ENCODE measurements around the gene METTL18.

METTL18 gene

DNA sequence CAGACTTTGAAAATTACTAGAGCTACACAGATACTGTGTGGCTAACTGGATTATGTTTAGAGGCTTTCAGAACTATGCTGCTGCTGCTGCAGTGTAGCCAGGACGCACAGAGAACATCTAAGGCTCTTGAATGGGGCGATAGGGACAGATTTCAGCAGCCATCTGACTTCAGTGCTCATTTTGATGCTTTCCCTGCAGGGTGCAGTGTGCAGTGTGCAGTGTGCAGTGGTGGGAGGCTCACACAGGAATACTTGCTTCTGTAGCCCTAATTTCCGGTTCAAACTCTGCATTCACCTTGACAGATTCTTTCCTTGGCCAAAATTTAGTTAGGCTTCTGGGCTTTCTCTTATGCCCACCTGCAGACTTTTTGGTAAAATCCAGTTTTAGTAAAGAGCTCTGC lies 7.7 kb downstream of the METTL18 start:
- in situ Hi-C loops (cut with MboI; ENCODE audit: low sequenced_read_pairs): no loop called here

DNA sequence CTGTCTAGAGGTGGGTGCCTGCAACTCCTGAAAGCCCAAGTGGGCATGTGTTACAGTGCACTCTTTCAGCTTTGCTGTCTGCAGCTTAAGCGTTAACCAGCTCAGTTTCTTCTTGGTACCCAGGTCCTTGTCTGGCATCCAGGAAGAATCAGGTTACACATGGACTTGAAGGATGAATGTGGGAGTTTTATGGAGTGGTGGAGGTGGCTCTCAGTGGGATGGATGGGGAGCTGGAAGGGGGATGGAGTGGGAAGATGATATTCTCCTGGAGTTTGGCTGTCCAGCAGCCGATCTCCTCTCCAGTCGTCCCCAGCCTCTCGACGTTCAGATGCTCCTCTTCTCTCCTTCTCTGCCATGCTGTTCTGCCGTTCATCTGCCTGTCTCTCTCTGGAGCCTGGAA lies 9.4 kb downstream of the METTL18 start:
- in situ Hi-C loops (cut with MboI; ENCODE audit: low sequenced_read_pairs): no loop called here

- in situ Hi-C loops (cut with MboI; ENCODE audit: low sequenced_read_pairs): no loop called here
Measured at GRCh38 chr1:169784102-169784501, 10.6 kb downstream of the METTL18 start.

DNA sequence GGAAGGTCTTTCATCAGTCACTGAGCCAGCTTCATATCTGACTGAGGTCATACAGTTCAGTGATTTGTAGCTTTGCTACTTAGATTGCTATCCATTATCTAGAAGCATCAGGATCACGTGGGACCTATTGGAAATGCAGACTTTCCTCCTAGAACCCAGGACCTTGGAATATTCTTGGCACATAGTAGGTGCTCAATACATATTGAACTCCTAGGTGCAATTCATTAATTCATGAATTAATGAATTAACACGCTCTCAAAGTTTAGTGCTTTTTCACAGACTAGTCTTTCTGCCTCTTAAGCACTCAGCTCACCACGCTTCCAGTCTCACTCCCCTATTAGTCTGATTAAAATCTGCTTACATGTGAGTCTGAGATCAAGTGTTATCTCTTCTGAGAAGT lies 12.1 kb downstream of the METTL18 start:
- in situ Hi-C loops (cut with MboI; ENCODE audit: low sequenced_read_pairs): no loop called here

DNA sequence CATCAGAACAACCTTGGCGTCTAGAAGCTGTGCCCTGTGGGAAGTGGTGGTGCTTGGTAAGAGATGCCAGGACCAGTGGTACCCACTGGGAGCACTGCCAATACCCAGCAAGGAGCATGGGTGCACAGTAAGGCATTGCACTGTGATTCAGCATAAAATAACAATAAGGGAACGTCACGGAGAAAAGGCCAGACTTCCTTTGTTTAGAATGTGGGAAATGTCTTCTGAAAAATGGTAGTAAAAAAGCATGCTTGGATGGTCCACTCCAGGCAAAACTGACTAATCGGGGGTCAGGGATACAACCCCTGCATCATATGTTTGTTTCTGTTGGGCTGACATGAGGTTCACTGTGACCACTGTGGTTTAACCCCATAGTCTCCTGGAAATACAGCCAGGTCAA lies 14.7 kb downstream of the METTL18 start:
- in situ Hi-C loops (cut with MboI; ENCODE audit: low sequenced_read_pairs): no loop called here

- in situ Hi-C loops (cut with MboI; ENCODE audit: low sequenced_read_pairs): no loop called here
Measured at GRCh38 chr1:169779150-169779549, 15.6 kb downstream of the METTL18 start.

- in situ Hi-C loops (cut with MboI; ENCODE audit: low sequenced_read_pairs): no loop called here
Measured at GRCh38 chr1:169776440-169776839, 18.3 kb downstream of the METTL18 start.

GRCh38 chr1:169768161-169768560 lies 26.5 kb downstream of the METTL18 start:
- in situ Hi-C loops (cut with MboI; ENCODE audit: low sequenced_read_pairs): no loop called here

DNA sequence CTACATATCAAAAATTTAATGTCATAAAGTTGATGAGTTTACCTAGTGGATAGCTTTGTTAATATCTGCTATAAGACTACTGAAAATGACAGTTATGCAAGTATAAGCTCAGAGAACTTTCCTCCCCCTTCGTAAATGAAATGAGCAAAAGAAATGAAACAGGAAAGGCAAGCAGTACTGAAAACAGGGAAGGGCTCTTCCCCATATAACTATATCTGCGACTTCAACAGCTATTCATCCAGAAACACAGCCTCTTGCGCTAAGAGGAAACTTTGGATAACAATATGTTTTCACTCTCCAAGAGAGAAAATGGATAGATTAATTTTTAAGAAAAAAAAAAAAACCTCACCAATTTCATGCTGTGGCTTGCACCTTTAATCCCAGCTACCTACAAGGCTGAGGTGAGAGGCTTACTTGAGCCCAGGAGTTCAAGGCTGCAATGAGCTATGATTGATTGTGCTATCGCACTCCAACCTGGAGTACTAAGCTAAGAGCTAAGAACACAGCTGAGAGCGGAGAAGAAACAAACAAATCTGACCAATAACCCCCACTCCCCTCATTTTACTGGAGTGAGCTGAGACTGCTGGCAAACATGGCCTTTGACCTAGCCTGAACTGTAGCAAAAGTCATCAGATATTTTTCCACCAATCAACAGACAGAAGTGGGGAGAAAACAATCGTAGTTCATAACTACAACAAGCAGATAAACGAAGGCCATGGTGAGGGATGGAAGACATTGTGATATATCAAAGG lies 29.0 kb downstream of the METTL18 start:
- in situ Hi-C loops (cut with MboI; ENCODE audit: low sequenced_read_pairs): no loop called here

DNA sequence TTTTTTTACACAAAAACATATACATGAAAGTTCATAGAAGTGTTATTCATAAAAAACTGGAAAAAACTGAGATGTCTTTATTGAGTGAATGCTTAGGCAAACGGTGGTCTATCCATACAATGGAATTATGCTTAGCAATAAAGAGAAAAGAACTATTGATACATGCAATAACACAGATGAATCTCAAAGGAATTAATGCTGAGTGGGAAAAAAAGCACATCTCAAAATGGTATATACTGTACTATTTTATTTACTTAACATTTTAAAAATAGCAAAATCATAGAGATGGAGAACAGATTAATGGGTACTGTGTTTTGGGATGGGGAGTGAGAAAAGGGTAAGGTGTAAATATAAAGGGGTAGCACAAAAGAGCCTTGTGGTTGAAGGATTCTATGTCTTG lies 29.8 kb downstream of the METTL18 start:
- in situ Hi-C loops (cut with MboI; ENCODE audit: low sequenced_read_pairs): no loop called here

- in situ Hi-C loops (cut with MboI; ENCODE audit: low sequenced_read_pairs): no loop called here
Measured at GRCh38 chr1:169762699-169763098, 32.0 kb downstream of the METTL18 start.

GRCh38 chr1:169759038-169759437 lies 35.7 kb downstream of the METTL18 start:
- in situ Hi-C loops (cut with MboI; ENCODE audit: low sequenced_read_pairs): no loop called here

GRCh38 chr1:169753549-169753948 lies 41.2 kb downstream of the METTL18 start:
- in situ Hi-C loops (cut with MboI; ENCODE audit: low sequenced_read_pairs): no loop called here

DNA sequence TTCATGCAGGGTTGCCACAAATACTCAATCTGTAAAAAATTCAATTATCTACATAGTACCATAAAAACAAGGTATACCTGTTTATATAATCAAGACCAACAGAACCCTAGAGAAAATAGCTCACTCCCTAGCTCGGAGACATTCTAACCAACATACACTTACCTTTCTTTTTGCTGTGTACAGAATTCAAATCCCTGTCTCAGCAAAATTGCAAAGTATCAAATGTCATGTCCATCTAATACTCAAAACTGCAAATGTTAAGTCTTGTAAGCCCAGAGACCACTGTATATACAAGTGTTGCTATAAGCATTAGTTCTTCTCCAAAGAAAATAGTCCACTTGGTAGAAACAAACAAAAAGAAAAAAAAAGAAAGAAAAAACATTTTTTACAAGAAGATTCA lies 44.7 kb downstream of the METTL18 start:
- in situ Hi-C loops (cut with MboI; ENCODE audit: low sequenced_read_pairs): no loop called here

GRCh38 chr1:169746550-169746949 lies 48.2 kb downstream of the METTL18 start:
- in situ Hi-C loops (cut with MboI; ENCODE audit: low sequenced_read_pairs): no loop called here

DNA sequence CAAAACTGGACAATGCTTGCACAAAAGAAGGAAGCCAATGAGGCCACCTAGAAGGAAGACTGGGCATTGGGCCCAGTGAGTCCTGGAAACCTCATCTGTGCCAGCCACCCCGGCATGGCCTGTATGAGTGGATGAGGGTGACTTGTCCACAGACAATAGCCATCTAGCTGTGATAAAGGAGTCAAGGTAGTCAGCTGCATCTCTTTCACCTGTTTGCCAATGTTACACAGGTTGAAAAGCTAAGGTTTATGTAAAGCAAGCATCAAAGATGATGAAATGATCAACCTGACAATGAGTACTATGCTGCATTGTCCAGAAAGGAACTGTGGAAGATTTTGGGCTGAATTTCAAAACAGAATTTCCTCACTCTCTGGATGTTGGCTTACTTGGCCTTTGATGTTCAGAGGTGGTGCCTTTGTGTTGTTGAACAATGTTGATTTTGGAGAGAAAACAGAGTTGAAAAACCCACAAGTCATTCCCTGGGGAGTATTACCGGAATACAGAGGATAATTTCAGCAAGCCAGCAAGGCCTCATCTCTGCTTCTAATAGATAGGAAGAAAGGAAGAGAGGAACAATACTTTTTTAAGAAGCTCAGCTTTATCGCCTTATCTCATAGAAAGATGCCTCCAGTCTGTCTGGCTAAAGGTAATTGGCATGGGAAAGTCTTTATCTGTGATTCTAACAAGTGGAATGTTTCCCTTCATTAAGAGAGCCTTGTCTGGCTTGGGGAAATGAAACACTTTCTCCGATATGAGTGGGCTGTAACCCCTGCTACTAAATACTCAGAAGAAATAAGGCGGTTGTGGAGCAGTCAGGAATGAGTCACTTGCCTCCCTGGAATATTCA lies 49.5 kb downstream of the METTL18 start:
- in situ Hi-C loops (cut with MboI; ENCODE audit: low sequenced_read_pairs): no loop called here
